GM18519 (cell line): ENCODE measurements around the gene STKLD1.
"Not testable (repeated sequence)": the region's sequence is repeated elsewhere in the genome, so short reads cannot be mapped to it uniquely, and the experiment has no call there.

Experiments
- ATAC-seq: cut with Tn5 transposase; IDR thresholded peaks from one replicate; pipeline ENCODE4 v1.9.1; 2021; ENCODE audit warnings: mild to moderate bottlenecking, moderate library complexity; ENCODE audit not compliant: unreplicated experiment, low FRiP score

Gene STKLD1

GRCh38 chr9:133382507-133383141, 6.5 kb downstream of the STKLD1 start:
- no peak for ATAC-seq

GRCh38 chr9:133383438-133383837, 7.3 kb downstream of the STKLD1 start:
- ATAC-seq, result no peak

- no peak for ATAC-seq
Observed at GRCh38 chr9:133384736-133385321, 8.7 kb downstream of the STKLD1 start.

GRCh38 chr9:133385452-133385851, 9.3 kb downstream of the STKLD1 start:
- ATAC-seq, result no peak

GRCh38 chr9:133386338-133386737, 10.2 kb downstream of the STKLD1 start:
- no peak for ATAC-seq

- ATAC-seq, result no peak
Observed at GRCh38 chr9:133387680-133388079, 11.5 kb downstream of the STKLD1 start.

- no peak for ATAC-seq
Observed at GRCh38 chr9:133389025-133389557, 12.9 kb downstream of the STKLD1 start.

GRCh38 chr9:133389562-133389961, 13.4 kb downstream of the STKLD1 start:
- ATAC-seq, result no peak

GRCh38 chr9:133390713-133391112, 14.5 kb downstream of the STKLD1 start:
- ATAC-seq, result no peak

GRCh38 chr9:133391449-133391848, 15.3 kb downstream of the STKLD1 start:
- ATAC-seq, result not testable (repeated sequence)

- ATAC-seq, result not testable (repeated sequence)
Observed at GRCh38 chr9:133392308-133392707, 16.1 kb downstream of the STKLD1 start.

GRCh38 chr9:133393399-133393798, 17.2 kb downstream of the STKLD1 start:
- ATAC-seq, result no peak

- no peak for ATAC-seq
Observed at GRCh38 chr9:133394687-133395271, 18.6 kb downstream of the STKLD1 start.

GRCh38 chr9:133396952-133397351, 20.8 kb downstream of the STKLD1 start:
- ATAC-seq, result no peak

GRCh38 chr9:133397370-133397769, 21.2 kb downstream of the STKLD1 start:
- ATAC-seq, result no peak

GRCh38 chr9:133397895-133398294, 21.7 kb downstream of the STKLD1 start:
- no peak for ATAC-seq

GRCh38 chr9:133400292-133400691, 24.1 kb downstream of the STKLD1 start:
- ATAC-seq, result no peak

- ATAC-seq, result no peak
Observed at GRCh38 chr9:133401588-133401987, 25.4 kb downstream of the STKLD1 start.

- no peak for ATAC-seq
Observed at GRCh38 chr9:133402689-133403088, 26.5 kb downstream of the STKLD1 start.

GRCh38 chr9:133403766-133404453, 27.7 kb downstream of the STKLD1 start:
- ATAC-seq, result no peak

- ATAC-seq, result no peak
Observed at GRCh38 chr9:133404454-133405002, 28.4 kb downstream of the STKLD1 start.
